ENCODE measurements around the gene GTSE1.
"Not testable (repeated sequence)": the region's sequence is repeated elsewhere in the genome, so short reads cannot be mapped to it uniquely, and the experiment has no call there.

Gene GTSE1, protein sequence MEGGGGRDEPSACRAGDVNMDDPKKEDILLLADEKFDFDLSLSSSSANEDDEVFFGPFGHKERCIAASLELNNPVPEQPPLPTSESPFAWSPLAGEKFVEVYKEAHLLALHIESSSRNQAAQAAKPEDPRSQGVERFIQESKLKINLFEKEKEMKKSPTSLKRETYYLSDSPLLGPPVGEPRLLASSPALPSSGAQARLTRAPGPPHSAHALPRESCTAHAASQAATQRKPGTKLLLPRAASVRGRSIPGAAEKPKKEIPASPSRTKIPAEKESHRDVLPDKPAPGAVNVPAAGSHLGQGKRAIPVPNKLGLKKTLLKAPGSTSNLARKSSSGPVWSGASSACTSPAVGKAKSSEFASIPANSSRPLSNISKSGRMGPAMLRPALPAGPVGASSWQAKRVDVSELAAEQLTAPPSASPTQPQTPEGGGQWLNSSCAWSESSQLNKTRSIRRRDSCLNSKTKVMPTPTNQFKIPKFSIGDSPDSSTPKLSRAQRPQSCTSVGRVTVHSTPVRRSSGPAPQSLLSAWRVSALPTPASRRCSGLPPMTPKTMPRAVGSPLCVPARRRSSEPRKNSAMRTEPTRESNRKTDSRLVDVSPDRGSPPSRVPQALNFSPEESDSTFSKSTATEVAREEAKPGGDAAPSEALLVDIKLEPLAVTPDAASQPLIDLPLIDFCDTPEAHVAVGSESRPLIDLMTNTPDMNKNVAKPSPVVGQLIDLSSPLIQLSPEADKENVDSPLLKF

DNA sequence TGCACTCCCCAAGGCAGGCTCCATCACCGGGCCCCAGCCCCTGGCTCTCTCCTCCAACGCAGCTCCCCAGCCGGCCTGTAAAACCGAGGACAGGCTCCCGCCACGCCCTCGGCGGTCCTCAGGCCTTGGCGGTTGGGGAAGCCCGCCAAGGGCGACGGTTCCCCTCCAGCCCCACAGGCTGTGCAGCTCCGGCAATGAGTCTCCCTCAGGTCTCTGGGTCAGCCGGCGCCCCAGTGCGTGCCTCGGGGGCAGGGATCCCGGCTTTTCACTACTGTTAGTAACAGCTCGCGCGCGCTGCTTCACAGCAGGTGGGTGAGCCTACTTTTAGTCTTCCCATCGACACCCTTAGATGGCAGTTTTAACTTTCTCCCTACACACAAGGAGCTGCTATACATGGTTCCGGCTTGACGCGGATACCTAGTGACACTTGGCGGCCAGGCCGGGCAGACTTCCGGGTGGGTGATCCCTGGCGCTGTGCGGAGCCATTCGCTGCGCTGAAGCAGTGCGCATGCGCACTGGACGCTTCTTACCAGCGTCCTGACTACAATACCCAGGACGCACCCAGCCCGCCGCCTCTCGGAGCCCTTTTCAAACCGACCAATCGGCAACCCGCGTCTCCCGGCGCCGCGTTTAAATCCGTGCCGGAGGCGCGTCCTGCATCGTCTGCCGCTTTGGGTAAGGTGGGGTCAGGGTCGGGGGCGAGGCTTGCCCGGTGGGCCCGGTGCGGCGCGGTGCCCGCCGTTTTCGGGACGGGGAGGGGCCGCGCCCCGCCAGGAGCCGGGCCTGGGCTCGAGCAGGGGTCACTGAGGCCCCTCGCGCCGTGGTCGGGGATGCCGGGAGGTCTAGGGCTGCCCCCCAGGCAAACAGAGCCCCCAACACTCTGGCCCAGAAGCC is at the start of gene GTSE1:
GTSE1 (plus strand) TSS at position 614 of the 894 bp plus-strand sequence. CDS start 531 bp downstream, outside the sequence.
- peak; percentile 99 for DNase-seq

DNA sequence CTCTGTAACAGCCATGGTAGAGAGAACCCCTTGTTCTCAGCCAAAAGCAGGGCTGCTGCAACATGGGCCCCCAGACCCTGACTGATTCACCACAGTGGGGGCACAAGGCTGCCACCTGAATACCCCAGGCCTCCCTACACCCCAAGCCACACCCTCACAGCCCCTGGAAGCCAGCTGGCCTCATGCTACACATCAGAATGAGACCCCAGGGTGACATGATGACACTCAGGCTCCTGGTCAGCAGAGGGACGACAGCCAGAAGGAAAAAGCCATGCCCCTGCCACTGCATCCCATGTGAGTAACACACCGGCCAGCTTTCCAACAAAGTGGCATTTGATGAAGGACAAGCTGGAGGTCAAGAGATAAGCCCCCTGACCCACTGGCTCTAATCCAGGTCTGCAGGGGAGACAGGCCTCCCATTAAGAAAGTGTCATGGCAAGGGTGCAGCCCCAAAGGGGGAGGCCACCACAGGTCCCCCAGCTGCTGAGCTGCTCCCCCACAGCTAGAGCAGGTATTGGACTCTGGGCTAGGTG is 49.2 kb upstream of the GTSE1 start:
- no peak for DNase-seq

DNA sequence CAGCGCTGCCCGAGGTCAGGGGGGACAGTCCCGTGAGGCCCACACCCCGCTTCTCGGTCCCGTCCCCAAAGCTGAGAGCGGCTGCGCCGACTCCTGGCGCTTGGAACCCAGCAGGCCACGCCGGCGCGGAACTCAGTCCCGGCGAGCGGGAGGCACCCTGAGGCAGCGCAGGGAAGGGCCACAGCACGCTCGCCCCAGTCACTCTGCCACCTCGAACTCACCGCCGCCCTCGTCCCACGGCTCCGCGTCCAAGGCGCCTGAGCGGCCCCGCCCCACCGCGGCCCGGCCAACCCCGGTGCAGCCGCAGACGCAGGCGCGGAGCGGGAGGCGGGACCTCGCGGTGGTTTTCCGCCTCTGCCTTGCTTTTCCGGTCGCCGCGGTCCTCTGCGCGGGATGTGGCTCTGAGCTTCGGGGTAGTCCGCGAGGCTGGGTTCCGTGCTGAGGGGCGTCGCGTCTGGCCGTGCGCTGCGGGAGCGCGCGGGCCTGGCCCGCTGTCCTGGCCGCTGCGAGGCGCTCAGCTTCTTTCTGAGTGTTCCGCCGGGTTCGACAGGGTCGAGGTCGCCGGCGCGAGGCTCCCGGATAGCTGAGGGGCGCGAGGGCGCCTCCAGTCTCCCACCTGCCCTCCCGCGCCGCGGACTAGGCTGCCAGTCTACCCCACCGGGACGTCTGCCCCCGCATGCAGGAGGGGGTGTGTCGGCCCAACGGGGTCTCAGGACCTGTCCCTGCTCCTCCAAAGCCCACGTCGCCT is 46.5 kb upstream of the GTSE1 start, which contains the start of gene CDPF1:
CDPF1 (minus strand) TSS at position 259 of the 748 bp plus-strand sequence. CDS start 2,009 bp downstream, outside the sequence.
- DNase-seq: peak; percentile 90

DNA sequence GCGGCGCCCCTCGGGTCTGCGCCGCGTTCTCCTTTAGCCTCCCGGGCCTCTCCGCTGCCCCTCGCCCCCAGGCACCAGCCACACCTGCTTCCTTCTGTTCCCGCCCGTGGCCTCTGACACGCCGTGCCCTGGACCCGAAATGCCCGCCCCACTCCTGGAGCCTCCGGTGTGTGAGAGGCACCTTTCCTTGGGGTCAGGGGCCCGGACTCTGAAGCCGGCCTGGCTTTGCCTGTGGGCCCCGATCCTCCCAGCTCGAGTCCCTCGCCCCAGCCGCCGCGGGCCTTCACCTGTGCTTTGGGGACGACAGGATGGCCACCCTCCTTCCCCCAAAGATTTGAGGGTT is 45.9 kb upstream of the GTSE1 start:
- DNase-seq: no peak

DNA sequence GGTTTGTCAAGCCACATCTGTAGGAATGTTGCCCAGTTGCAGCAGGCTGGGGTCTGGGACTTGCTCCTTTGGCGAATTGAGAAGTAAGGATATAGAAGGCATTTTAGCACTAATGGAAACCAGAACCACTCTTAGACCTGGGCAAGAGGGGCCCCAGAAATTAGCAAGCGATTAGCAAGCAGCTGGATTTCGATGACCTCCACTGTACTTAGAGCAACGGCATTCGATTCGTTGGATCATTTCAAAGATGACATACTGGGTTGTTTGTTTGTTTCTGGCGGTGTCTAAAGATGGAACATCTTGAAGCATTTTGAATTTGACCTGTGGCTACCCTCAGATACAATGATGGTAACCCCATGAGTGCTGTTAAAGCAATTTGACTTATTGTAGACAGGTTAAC is 45.4 kb upstream of the GTSE1 start:
- DNase-seq: no peak

DNA sequence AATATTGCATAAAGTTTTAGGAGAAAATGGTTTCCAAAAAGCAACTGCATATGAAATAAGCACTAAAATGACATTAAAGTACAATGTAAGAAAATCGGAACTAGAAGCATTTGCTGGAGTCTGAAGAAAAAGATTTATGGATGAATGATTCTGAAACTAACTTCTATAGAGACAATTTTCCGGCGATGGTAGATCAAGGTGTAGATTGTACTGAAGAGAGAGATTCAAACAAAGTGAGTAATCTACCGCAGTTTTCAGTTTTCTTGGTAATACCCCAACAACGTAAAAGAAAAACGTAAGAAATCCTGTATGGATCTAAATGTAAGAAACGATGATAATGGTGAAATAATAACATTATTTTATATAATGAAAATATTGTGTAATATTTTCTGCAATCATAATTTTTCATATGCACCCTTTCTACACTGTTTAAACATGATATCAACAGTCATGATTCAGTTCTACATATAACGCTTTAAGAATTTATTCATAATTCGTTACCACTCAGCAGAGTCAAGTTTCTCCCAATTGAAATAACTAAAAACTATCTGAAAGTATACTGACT is 44.8 kb upstream of the GTSE1 start:
- no peak for DNase-seq

DNA sequence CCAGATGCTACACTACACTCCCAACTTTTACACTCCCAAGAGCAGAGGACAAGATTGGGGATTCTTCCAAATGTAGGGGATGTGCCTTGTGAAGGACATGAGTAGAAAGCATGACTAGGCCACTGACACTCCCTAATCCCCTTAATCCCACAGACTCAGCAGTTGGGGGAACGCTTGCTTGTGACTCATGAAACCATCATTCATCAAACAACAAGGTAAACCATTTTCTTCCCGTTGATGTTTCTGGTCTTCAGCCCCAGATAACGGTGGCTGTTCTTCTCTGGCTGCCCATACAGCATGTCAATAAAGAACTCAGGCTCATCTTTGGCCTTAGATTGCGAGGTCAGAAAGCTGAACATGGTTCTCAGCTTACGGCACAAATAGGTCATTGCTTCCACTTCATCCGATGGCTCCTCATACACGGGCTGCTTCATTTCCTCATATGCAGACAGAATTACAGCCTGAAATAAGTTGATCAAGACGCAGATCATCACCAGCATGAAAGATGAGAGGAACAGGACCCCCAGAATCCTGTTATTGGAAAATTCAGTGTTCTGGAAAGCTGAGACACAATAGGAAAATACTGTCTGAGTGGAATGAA is 40.2 kb upstream of the GTSE1 start:
- DNase-seq: no peak

DNA sequence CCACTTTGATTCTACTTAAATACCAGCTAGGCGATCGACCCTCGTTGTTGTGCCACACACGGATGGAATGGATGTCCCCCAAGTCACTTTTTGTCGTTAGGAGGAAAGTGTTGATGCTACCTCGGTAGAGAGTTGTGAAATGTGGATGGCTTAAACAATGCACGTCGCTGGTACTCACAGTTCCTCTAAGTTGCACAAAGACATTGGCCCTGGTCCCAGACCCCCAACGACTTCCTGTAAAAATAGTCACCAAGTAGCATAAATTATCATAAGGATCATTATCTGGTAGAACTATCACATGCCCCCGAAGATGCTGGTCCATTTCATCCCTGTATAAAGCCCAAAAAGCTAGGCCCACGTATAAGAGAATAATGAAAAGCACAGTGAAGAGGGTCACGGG is 37.3 kb upstream of the GTSE1 start:
- DNase-seq: no peak

DNA sequence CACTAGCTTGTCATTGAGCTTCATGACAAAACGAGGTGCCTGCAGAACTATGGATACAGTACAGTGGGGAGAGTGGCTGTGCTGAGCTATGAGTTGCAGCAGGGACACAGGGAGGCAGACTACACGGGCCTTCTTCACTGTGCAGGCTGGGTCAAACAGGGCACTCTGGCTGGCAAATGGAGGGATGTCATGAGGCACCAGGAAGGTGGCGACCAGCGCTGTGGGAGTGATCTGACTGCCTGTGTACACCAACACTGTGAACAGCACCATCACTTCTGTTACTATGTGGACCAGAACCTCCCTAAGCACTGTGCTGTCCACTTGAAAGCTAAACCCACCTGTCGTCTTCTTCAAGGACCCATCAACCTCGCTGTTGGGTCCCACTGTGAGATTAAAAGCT is 36.6 kb upstream of the GTSE1 start:
- DNase-seq: no peak

DNA sequence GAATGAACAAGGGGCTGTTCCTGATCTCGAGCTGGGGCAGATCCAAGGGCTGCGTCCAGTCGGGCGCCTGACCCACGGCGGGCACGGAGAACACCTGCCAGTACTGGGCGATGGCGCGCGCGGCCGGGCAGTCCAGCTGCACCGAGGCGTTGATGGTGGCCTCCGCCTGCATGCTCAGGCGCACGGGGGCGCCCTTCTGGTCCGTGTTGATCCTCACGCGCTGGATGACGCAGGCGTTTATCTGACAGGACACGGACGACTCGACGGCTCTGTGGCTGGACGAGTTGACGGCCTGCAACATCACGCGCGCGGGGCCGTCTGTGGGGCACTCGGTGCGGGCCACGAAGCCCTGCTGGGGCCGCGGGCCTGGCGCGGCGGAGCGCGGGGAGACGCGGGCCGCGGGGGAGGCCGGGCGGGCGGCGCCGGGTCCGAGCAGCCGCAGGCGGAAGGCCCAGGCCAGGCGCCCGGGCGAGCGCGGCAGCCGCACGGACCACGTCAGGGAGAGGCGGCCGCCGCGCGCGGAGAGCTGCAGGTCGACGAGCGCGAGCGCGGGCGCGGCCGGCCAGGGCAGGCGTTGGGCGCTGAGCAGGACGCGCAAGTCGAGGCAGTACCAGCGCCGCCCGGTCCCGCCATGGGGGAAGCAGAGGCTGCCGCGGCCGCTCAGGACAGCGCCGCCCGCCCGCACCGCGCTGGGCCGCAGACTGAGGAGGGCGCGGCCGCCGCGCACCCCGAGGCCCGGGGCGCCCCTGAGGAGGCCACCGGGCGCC is 34.0 kb upstream of the GTSE1 start:
- DNase-seq: peak; percentile 69

DNA sequence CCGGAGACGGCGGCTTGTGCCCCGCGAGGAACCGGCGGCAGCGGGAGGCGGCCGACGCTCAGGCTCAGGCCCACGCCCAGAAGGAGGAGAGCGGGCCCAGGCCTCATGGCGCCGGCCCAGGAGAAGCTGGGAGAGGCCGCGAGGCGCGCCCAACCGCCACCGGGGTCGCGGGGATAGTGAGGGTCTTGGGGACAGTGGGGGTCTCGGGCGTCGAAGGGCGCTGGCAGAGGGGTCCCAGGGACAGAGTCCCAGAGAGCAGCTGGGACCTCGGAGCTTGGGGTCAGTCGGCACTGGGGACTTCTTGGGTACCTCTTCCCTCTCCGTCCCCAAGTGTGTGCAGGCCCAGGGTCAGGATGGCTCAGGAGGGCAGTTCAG is 33.5 kb upstream of the GTSE1 start, which contains the start of gene PKDREJ:
PKDREJ (minus strand) TSS at position 128 of the 375 bp plus-strand sequence; CDS start at position 107, 21 bp downstream.
- no peak for DNase-seq

DNA sequence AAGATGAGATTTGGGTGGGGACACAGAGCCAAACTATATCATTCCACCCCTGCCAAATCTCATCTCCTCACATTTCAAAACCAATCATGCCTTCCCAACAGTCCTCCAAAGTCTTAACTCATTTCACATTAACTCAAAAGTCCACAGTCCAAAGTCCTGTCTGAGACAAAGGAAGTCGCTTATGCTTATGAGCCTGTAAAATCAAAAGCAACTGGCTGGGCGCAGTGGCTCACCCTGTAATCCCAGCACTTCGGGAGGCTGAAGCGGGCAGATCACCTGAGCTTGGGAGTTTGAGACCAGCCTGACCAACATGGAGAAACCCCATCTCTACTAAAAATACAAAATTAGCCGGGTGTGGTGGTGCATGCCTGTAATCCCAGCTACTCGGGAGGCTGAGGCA is 32.1 kb upstream of the GTSE1 start:
- DNase-seq: not testable (repeated sequence)

DNA sequence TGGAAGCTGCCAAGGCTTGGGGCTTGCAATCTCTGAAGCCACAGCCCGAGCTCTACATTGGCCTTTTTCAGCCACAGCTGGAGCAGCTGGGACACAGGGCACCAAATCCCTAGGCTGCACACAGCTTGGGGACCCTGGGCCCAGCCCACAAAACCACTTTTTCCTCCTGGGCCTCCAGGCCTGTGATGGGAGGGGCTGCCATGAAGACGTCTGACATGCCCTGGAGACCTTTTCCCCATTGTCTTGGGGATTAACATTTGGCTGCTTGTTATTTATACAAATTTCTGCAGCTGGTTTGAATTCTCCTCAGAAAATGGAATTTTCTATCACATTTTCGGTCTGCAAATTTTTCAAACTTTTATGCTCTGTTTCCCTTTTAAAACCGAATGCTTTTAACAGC is 31.0 kb upstream of the GTSE1 start:
- DNase-seq: not testable (repeated sequence)

DNA sequence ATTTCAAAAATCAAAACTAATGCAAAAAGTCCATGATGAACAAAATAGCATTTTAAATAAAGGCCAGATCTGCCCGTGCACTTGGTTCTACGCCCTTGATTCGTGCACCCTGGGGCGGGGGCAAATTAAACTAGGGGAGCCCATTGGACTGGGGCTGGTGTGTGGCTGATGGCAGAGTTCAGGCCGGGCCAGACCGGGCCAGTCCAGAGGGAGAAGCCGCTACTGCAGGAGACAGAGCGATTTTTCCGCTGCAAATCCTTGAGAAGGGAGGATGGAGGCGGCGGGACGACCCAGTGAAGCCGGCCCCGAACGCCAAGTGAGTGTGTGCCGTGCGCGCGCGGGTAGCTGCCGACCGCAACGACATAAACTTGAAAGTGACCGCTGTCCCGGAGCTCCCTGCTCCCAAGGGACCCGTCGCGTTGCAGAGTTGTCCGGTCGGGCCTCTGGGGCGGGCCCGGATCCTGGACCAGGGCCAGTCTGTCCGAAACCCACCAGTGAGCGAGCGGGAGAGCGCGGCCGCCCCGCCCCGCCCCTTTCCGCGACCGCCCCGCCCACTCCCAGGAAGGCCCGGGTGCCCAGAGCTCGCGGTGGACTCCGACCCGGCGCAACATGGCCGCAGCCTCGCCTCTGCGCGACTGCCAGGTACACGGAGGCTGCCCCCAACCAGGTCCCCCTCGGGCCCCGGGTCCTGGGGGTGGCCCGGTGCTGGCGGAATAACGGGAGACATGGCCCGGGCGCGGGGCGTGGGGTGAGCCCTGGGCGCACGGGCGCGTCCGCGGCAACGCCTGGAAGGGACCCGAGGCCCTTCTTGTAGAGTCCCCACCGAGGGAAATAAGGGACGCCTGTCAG is 29.0 kb upstream of the GTSE1 start, which contains the start of gene TTC38:
TTC38 (plus strand) TSS at position 578 of the 849 bp plus-strand sequence; CDS start at position 610, 32 bp downstream.
- peak; percentile 61 for DNase-seq

DNA sequence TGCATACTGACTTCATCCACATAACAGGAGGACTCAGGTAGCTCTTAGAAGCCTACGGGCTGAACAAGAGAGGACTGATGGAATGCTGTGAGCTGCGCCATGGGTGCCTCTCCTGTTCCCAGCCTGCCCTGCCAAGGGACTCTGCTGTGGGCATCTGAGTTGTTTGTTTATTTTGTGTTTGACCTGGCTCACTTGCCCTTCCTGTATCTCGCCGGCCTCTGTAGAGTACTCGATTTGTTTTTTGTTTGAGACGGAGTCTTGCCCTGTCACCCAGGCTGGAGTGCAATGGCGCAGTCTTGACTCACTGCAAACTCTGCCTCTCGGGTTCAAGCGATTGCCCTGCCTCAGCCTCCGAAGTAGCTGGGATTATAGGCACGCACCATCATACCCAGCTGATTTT is 27.1 kb upstream of the GTSE1 start:
- no peak for DNase-seq

DNA sequence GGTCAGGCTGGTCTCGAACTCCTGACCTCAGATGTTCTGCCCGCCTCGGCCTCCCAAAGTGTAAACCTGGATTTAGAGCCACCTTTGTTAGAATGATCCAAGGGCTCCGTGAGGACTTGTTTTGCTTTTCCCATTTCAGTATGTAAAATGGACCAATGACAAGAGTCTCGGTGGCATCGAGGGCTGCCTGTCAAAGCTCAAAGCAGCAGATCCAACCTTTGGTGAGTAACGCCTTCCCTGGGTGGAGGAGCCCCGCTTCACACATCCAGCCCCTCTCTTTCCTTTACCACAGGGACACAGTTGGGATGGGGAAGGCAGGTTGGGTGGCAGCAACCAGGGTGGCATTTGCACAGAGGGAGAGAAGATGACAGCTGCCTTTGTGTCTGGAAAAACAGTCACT is 24.5 kb upstream of the GTSE1 start:
- no peak for DNase-seq

DNA sequence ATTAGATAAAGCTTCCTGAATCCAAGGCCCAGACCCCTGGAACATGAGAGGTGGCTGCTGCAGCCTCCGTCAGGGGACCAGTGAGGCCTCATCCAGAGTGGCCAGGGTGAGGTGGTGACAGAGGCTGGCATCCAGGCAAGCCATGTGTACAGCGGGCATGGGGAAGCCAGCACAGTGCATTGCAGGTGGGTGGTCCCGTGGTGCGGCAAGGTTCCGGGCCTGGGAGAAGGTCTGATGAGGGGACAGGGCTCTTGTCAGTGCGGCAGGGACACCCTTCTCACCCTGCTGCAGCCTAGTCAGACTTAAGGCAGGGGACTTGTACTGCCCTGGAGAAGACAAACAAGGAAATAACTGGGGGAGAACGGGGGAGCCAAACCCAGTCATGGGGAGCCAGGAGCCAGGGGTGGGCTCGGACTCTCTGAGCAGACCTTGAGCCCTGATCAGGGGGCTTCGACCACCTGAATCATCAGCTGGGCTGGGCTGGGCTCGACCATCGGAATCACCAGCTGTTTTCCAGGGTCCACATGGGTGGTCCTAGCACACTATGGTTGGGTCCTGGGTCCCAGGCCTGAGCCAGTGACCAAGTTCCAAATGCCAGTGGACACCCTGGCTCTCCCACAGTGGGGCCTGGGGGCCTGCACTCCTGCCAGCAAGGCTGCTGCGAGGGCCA is 23.8 kb upstream of the GTSE1 start:
- peak; percentile 7 for DNase-seq

DNA sequence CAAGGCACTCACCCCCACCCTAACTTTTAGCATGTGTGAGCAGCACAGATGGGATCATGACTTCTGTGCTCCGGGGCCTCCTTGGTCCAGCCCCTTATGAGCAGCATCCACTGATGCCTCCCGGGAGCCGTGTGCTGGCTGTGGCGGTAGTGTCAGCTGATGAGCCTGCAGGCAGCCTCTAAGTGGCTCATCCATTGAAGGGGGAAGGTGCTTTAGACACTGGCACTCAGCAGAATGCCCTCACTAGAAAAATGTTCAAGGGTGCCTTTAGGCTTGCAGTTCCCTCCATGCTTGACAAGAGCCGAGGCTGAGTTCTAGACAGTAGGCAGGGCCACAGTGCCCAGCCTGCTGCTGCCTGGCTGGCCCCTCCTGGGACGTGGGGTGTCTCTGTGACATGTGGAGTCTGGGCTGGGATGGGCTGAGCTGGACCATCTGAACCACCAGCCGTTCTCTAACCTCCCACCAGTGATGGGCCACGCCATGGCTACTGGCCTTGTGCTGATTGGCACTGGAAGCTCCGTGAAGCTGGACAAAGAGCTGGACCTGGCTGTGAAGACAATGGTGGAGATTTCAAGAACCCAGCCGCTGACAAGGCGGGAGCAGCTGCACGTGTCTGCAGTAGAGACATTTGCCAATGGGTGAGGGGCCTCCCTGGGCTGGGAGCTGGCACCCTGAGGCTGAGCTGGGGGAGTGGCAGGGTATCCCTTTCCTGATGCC is 23.1 kb upstream of the GTSE1 start:
- DNase-seq: peak; percentile 6
